PC-3 (cell line): Measurements from ENCODE around the gene BAG5. TPM values are rescaled to one million over a fixed set of nuclear protein-coding genes. Genes with fewer than 3 reads are reported as not detected.

Experiments used
- ATAC-seq: fragments of 200-7000 bp; cut with Tn5 transposase; 2 replicates; pipeline ENCODE4 v1.9.1; 2020; ENCODE audit warnings: mild to moderate bottlenecking, moderate library complexity
- BruUV-seq: library from RNA; stranded (reverse); fragments of 400-500 nt; replicated peaks from 2 replicates; lab custom pipeline; 2021; lab: Mats Ljungman, UMichigan
- CTCF ChIA-PET: fragments of 300-600 bp; sonication (Branson Sonifier 250); formaldehyde crosslinking; loops from one replicate; lab custom pipeline; 2022; ENCODE audit warnings: antibody characterized with exemption; lab: Charles Lee
- POLR2A ChIA-PET: fragments of 300-600 bp; sonication (Branson Sonifier 250); formaldehyde crosslinking; loops from one replicate; lab custom pipeline; 2022; ENCODE audit warnings: antibody characterized with exemption; ENCODE audit not compliant: unreplicated experiment; lab: Charles Lee
- DNase-seq: peaks from one replicate; pipeline ENCODE4 v3.0.0-alpha.2; 2015
- H2AFZ ChIP-seq: fragments of 300-600 bp; sonication (generic); 2 replicates; pipeline ENCODE4 v1.6.0; 2016; ENCODE audit warnings: antibody characterized with exemption, low read length
- H3F3A ChIP-seq: fragments of 300-600 bp; sonication (generic); one replicate; pipeline ENCODE4 v1.6.0; 2017; ENCODE audit warnings: antibody characterized with exemption, low read length, control low read depth, mild to moderate bottlenecking; ENCODE audit not compliant: unreplicated experiment
- H3K27ac ChIP-seq: fragments of 300-600 bp; sonication (generic); 2 replicates; pipeline ENCODE4 v1.5.1; 2016; ENCODE audit warnings: mild to moderate bottlenecking, low read length
- H3K27me3 ChIP-seq: fragments of 300-600 bp; sonication (generic); 2 replicates; pipeline ENCODE4 v1.6.1; 2016; ENCODE audit warnings: low read length, mixed read lengths
- H3K36me3 ChIP-seq: fragments of 300-600 bp; sonication (generic); 2 replicates; pipeline ENCODE4 v1.6.1; 2016; ENCODE audit warnings: low read depth, mixed run types, low read length, mixed read lengths
- H3K4me1 ChIP-seq: fragments of 300-600 bp; sonication (generic); 2 replicates; pipeline ENCODE4 v1.5.1; 2016; ENCODE audit warnings: low read length; ENCODE audit not compliant: insufficient read depth
- H3K4me2 ChIP-seq: fragments of 300-600 bp; sonication (generic); 2 replicates; pipeline ENCODE4 v1.6.0; 2016; ENCODE audit warnings: low read length
- H3K4me3 ChIP-seq: fragments of 300-600 bp; sonication (generic); 2 replicates; pipeline ENCODE4 v1.5.1; 2016; ENCODE audit warnings: mild to moderate bottlenecking, low read length, mixed read lengths
- H3K79me2 ChIP-seq: fragments of 300-600 bp; sonication (generic); 2 replicates; pipeline ENCODE4 v1.6.1; 2017; ENCODE audit warnings: low read length, mixed read lengths
- H3K9ac ChIP-seq: fragments of 300-600 bp; sonication (generic); 2 replicates; pipeline ENCODE4 v1.6.0; 2016; ENCODE audit warnings: mild to moderate bottlenecking, low read length
- H3K9me2 ChIP-seq: fragments of 300-600 bp; sonication (generic); replicated peaks from 2 replicates; pipeline ENCODE4 v1.6.1; 2016; ENCODE audit warnings: mixed run types, low read length, mixed read lengths
- H3K9me3 ChIP-seq: fragments of 300-600 bp; sonication (generic); 2 replicates; pipeline ENCODE4 v1.6.1; 2016; ENCODE audit warnings: low read length, mixed read lengths
- H4K20me1 ChIP-seq: fragments of 300-600 bp; sonication (generic); 2 replicates; pipeline ENCODE4 v1.6.1; 2016; ENCODE audit warnings: low read length, mixed read lengths
- CTCF ChIP-seq: fragments of 300-600 bp; sonication (generic); conservative IDR thresholded peaks from 2 replicates; pipeline ENCODE4 v1.5.1; 2017; ENCODE audit warnings: antibody characterized with exemption, low read depth, mild to moderate bottlenecking, low read length
- EZH2 ChIP-seq: fragments of 300-600 bp; sonication (generic); IDR thresholded peaks from one replicate; pipeline ENCODE4 v1.6.1; 2017; ENCODE audit warnings: antibody characterized with exemption, mild to moderate bottlenecking, low read length; ENCODE audit not compliant: unreplicated experiment
- EZH2phosphoT487 ChIP-seq: fragments of 300-600 bp; sonication (generic); IDR thresholded peaks from 2 replicates; pipeline ENCODE4 v1.6.1; 2018; ENCODE audit warnings: mild to moderate bottlenecking, antibody characterized with exemption, low read length, borderline replicate concordance
- intact Hi-C: fragments of 100-400 bp; cut with micrococcal nuclease; formaldehyde crosslinking; loops from 2 replicates; pipeline ENCODE4 v1.9.0; 2023
- total RNA-seq: library from RNA; depleted of rRNA; stranded (reverse); fragments of >200 nt; gene quantifications from 2 replicates; pipeline ENCODE4 v1.2.3, GENCODE V29; 2014

The BAG5 gene
- total RNA-seq, 1 experiment from 2014 or later, result 33.0 TPM

DNA sequence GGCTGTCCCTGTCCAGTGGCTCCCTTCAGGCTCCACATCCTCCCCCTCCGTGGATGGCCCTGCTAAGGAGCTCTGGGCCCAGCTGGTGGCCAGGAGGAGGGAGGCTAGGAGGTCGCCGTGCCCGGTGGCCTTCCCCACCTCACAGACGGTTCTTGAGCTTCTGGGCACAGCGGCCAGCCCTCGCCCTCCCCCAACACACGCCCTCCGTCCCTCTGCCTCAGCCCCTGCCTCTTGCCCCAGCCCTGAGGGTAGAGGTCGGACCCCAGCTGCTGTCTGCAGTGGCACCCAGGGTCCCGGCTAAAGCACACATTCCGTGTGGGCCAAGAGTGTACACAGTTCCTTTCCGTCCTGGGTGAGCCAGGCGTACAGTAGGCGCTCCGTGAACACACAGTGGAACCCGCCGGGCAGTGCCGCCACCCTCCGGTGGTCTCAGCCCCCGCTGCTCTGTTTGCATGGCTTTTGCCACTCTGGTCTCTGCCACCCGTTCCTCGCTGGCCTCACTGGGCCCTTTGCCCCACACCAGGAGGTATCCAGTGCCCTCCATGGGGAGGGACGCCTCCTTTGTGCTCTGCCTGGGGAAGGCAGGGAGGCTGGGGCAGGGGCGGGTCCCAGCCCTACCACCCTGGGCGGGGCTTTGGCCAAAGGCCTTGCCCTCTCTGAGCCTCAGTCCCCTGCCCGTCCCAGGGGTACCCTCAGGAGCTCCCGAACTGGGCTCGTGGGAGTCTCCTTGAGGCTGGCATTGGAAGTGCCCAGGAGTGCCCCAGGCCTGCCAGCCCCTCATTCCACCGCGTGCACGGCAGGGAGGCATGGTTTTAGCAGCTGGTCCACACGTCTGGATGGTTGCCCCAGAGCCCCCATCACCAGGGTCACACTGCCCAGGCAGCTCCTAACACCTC, 20.5 kb downstream of the BAG5 start:
- intact Hi-C loops, result no loop called here
- H3K4me2 ChIP-seq, result peak overlapping the region; percentile 21
- H4K20me1 ChIP-seq, result no peaks in the 10 kb centered on the region
- H3K9me3 ChIP-seq, result no peaks in the 10 kb centered on the region
- no peak overlapping the region for H2AFZ ChIP-seq
- H3K79me2 ChIP-seq, result no peaks in the 10 kb centered on the region
- POLR2A ChIA-PET, result no interaction called here
- H3F3A ChIP-seq, result no peaks in the 10 kb centered on the region
- H3K4me1 ChIP-seq, result peaks cover 47% of the 10 kb centered on the region
- CTCF ChIA-PET, result interaction anchor here (1.4 kb wide), 1 partner anchor 21 kb away, joined by 7 read pairs; no protein-coding TSS in a partner anchor
- no peaks in the 10 kb centered on the region for H3K9me2 ChIP-seq
- H3K27me3 ChIP-seq, result no peaks in the 10 kb centered on the region
- no peak for TF ChIP-seq EZH2phosphoT487
- TF ChIP-seq CTCF, result no peak
- no peak for TF ChIP-seq EZH2
- ATAC-seq, result no peak
- no TSS peak for BruUV-seq
- H3K4me3 ChIP-seq, result no peak overlapping the region
- peak overlapping the region; percentile 96 for H3K27ac ChIP-seq
- H3K36me3 ChIP-seq, result no peaks in the 10 kb centered on the region
- DNase-seq, result no peak
- H3K9ac ChIP-seq, result peak overlapping the region; percentile 62; the same call in 1 of the 2 replicates

DNA sequence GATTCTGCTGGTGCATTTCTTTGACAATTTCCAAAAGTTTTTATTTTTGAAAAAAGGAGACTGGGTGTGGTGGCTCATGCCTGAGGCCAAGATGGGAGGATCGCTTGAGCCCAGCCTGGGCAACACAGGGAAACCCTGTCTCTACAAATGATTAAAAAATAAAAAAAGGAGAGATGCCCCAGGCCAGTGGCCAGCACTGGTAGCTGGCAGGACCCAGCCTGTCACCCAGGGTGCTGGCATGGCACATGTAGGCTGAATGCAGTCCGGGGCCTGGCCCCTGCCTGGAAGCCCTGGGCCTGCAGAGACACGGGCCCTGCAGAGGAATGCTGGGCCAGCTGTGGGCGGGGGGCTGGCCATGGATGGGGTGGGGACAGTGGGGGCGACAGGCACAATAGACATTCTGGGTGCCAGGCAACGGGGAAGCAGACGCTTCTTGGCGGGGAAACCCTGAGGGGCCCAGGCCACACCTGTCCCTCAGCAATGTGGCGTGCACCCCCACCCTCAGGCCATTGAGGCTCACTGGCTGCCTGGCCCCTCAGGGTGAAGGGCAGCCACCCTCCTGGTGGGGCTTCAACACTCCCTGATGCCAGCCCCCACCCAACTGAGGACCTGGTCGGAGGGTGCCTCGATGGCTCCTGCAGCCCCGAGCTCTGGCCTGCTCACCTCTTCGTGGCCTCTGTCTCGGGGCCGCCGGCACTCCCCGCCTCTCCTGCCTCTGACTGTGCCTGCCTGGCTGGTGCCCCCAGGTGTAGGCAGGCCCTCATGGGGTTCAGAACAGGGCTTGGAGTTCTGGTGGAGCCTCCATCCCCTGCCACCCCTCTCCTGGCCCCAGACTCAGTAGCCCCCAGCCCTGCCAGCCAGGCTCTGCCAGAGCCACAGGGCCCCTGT, 21.4 kb downstream of the BAG5 start:
- no peak for TF ChIP-seq CTCF
- TF ChIP-seq EZH2, result no peak
- TF ChIP-seq EZH2phosphoT487, result no peak
- H3K79me2 ChIP-seq, result no peaks in the 10 kb centered on the region
- H3K9me2 ChIP-seq, result no peaks in the 10 kb centered on the region
- no TSS peak for BruUV-seq
- ATAC-seq, result peak; percentile 21
- H3K9ac ChIP-seq, result peak overlapping the region; percentile 62
- H3K27ac ChIP-seq, result peak overlapping the region; percentile 96
- intact Hi-C loops, result loop anchor here (1.0 kb wide), 1 partner anchor 19 kb away; the partner anchor contains the start of gene CKB
- H3K4me1 ChIP-seq, result peaks cover 47% of the 10 kb centered on the region
- POLR2A ChIA-PET, result interaction anchor here (0.6 to 1.6 kb wide), 3 partner anchors 13 to 1643 kb away, joined by 5 to 9 read pairs (median 5); partner anchors contain the start of gene TRMT61A
- H3F3A ChIP-seq, result no peaks in the 10 kb centered on the region
- H3K9me3 ChIP-seq, result no peaks in the 10 kb centered on the region
- no peaks in the 10 kb centered on the region for H3K36me3 ChIP-seq
- H3K4me3 ChIP-seq, result peak overlapping the region; percentile 7; the same call in 1 of the 2 replicates
- H3K27me3 ChIP-seq, result no peaks in the 10 kb centered on the region
- H4K20me1 ChIP-seq, result no peaks in the 10 kb centered on the region
- DNase-seq, result no peak
- CTCF ChIA-PET, result interaction anchor here (0.8 to 1.4 kb wide), 4 partner anchors 11 to 23 kb away, joined by 3 to 7 read pairs (median 6); no protein-coding TSS in a partner anchor
- no peak overlapping the region for H2AFZ ChIP-seq
- H3K4me2 ChIP-seq, result peak overlapping the region; percentile 80
